HG03064 (cell line): ENCODE data around the gene HSD17B4.

Experiments used
- ATAC-seq: cut with Tn5 transposase; IDR thresholded peaks from one replicate; pipeline ENCODE4 v1.9.1; 2021; ENCODE audit warnings: low read depth; ENCODE audit not compliant: unreplicated experiment

HSD17B4 gene

GRCh38 chr5:119583684-119584083, 131.4 kb downstream of the HSD17B4 start:
- ATAC-seq = peak; percentile 66
